OCI-M2 (cell line): Measurements from ENCODE around the gene PI4KA.

Source experiments
- DNase-seq: peaks from one replicate; lab custom pipeline; 2025; ENCODE audit not compliant: unreplicated experiment; lab: John Stamatoyannopoulos, UW

Gene PI4KA

GRCh38 chr22:20794650-20795413, 63.8 kb downstream of the PI4KA start:
- DNase-seq: no peak

GRCh38 chr22:20793748-20794649, 64.6 kb downstream of the PI4KA start:
- DNase-seq: no peak

GRCh38 chr22:20792966-20793728, 65.5 kb downstream of the PI4KA start:
- no peak for DNase-seq

GRCh38 chr22:20792221-20792965, 66.2 kb downstream of the PI4KA start:
- no peak for DNase-seq

- no peak for DNase-seq
Measured at GRCh38 chr22:20788627-20789344, 69.8 kb downstream of the PI4KA start.

GRCh38 chr22:20787746-20788626, 70.6 kb downstream of the PI4KA start:
- DNase-seq: no peak

GRCh38 chr22:20787223-20787622, 71.4 kb downstream of the PI4KA start:
- no peak for DNase-seq

GRCh38 chr22:20786536-20786979, 72.1 kb downstream of the PI4KA start:
- no peak for DNase-seq

GRCh38 chr22:20786048-20786447, 72.6 kb downstream of the PI4KA start:
- no peak for DNase-seq

GRCh38 chr22:20785415-20785814, 73.2 kb downstream of the PI4KA start:
- DNase-seq: no peak

- peak; percentile 1 for DNase-seq
Measured at GRCh38 chr22:20783844-20784723, 74.5 kb downstream of the PI4KA start.

- no peak for DNase-seq
Measured at GRCh38 chr22:20783300-20783673, 75.3 kb downstream of the PI4KA start.

GRCh38 chr22:20782596-20783299, 75.9 kb downstream of the PI4KA start:
- no peak for DNase-seq

GRCh38 chr22:20782083-20782482, 76.5 kb downstream of the PI4KA start:
- no peak for DNase-seq

GRCh38 chr22:20781272-20781990, 77.2 kb downstream of the PI4KA start:
- no peak for DNase-seq

GRCh38 chr22:20779818-20780158, 78.8 kb downstream of the PI4KA start:
- DNase-seq: no peak
